Keratinocyte (primary cell): Measurements from ENCODE around the gene CFAP46. TPM values are rescaled to one million over a fixed set of nuclear protein-coding genes. Genes with fewer than 3 reads are reported as not detected.

ENCODE experiments used
- DNase-seq: peaks from one replicate; pipeline ENCODE4 v3.0.0-alpha.2; 2011; ENCODE audit warnings: low read depth, missing footprints, low spot score
- FAIRE-seq: peaks from 2 replicates; lab custom pipeline; 2011; peaks lifted over from hg19 to GRCh38; lab: Jason Lieb, UNC
- H2AFZ ChIP-seq: 2 replicates; pipeline ENCODE4 v1.6.0; 2012; ENCODE audit warnings: low read length, control low read depth, inconsistent platforms; ENCODE audit not compliant: control insufficient read depth
- H3K27ac ChIP-seq: 2 replicates; pipeline ENCODE4 v1.5.1; 2011; ENCODE audit warnings: low read length; ENCODE audit not compliant: control insufficient read depth, insufficient read depth
- H3K27me3 ChIP-seq: 3 replicates; pipeline ENCODE4 v1.6.0; 2011; ENCODE audit warnings: low read length; ENCODE audit not compliant: control insufficient read depth, insufficient read depth; ENCODE audit errors: extremely low read depth
- H3K36me3 ChIP-seq, 2 experiments: 2 replicates in 1 of 2; 3 replicates in 1 of 2; pipeline ENCODE4 v1.5.1; 2011; ENCODE audit warnings: low read length in 2 of 2, mild to moderate bottlenecking in 1 of 2; ENCODE audit not compliant: control insufficient read depth in 2 of 2, insufficient read depth in 2 of 2; ENCODE audit errors: extremely low read depth in 1 of 2
- H3K4me1 ChIP-seq: 3 replicates; pipeline ENCODE4 v1.5.1; 2011; ENCODE audit warnings: low read length; ENCODE audit not compliant: control insufficient read depth, insufficient read depth; ENCODE audit errors: extremely low read depth
- H3K4me2 ChIP-seq: 3 replicates; pipeline ENCODE4 v1.6.0; 2011; ENCODE audit warnings: low read depth, low read length; ENCODE audit not compliant: control insufficient read depth, insufficient read depth; ENCODE audit errors: extremely low read depth
- H3K4me3 ChIP-seq, 3 experiments: fragments of 200-600 bp in 1 of 3; sonication (generic) in 1 of 3; 2 replicates in 2 of 3; 3 replicates in 1 of 3; pipeline ENCODE4 v1.5.1; 2011 to 2016; ENCODE audit warnings: low read length in 3 of 3, mild to moderate bottlenecking in 3 of 3, control low read depth in 2 of 3, inconsistent platforms in 1 of 3, low read depth in 1 of 3, mixed read lengths in 1 of 3, mixed run types in 1 of 3, moderate library complexity in 1 of 3; ENCODE audit not compliant: control insufficient read depth in 2 of 3, insufficient read depth in 2 of 3; ENCODE audit errors: extremely low read depth in 1 of 3
- H3K79me2 ChIP-seq: 2 replicates; pipeline ENCODE4 v1.6.0; 2012; ENCODE audit warnings: low read length; ENCODE audit not compliant: control insufficient read depth, insufficient read depth
- H3K9ac ChIP-seq: 3 replicates; pipeline ENCODE4 v1.6.0; 2011; ENCODE audit warnings: low read length; ENCODE audit not compliant: control insufficient read depth, insufficient read depth; ENCODE audit errors: extremely low read depth
- H3K9me1 ChIP-seq: 3 replicates; pipeline ENCODE4 v1.6.0; 2011; ENCODE audit warnings: low read length; ENCODE audit not compliant: control insufficient read depth, insufficient read depth; ENCODE audit errors: extremely low read depth
- H3K9me3 ChIP-seq: 2 replicates; pipeline ENCODE4 v1.5.1; 2012; ENCODE audit warnings: low read depth, low read length; ENCODE audit not compliant: control insufficient read depth
- H4K20me1 ChIP-seq: 3 replicates; pipeline ENCODE4 v1.6.0; 2011; ENCODE audit warnings: low read length; ENCODE audit not compliant: control insufficient read depth, insufficient read depth; ENCODE audit errors: extremely low read depth
- CTCF ChIP-seq, 3 experiments: IDR thresholded peaks in 1 of 3; conservative IDR thresholded peaks in 1 of 3; optimal IDR thresholded peaks in 1 of 3; 2 replicates in 2 of 3; 3 replicates in 1 of 3; pipeline versions ENCODE3 to v1.5.1; 2011; ENCODE audit warnings: low read length in 3 of 3, mild to moderate bottlenecking in 3 of 3, moderate library complexity in 2 of 3, control low read depth in 1 of 3, inconsistent platforms in 1 of 3; ENCODE audit not compliant: insufficient read depth in 2 of 3; ENCODE audit errors: extremely low read depth in 1 of 3
- EZH2 ChIP-seq: IDR thresholded peaks from one replicate; pipeline ENCODE4 v1.6.1; 2012; ENCODE audit warnings: inconsistent platforms, mild to moderate bottlenecking, low read length, moderate library complexity
- dilution Hi-C: fragments of 300-500 bp; cut with MboI; formaldehyde crosslinking; loops from one replicate; pipeline ENCODE4 v1.7.0; 2020; ENCODE audit warnings: low sequenced_read_pairs; ENCODE audit not compliant: extremely low pct_ligation_motif_present
- polyA plus RNA-seq, 5 experiments: library from polyadenylated mRNA; depleted of rRNA in 3 of 5; stranded (reverse) in 3 of 5; stranded (forward) in 1 of 5; unstranded in 1 of 5; fragments of >200 nt; gene quantifications; 1 replicate in 1 of 5; 2 replicates in 3 of 5; 3 replicates in 1 of 5; pipeline versions ENCODE4 v1.2.1 to v1.2.3, GENCODE V29; 2011 to 2012; ENCODE audit warnings: missing spikeins in 2 of 5, low read depth in 1 of 5, low replicate concordance in 1 of 5

Gene CFAP46
- polyA plus RNA-seq, 1 donor (not counting 4 experiments of a cell fraction or from before 2014, with no cell fraction given): 1.00 TPM

GRCh38 chr10:132990684-132991545 is 48.5 kb upstream of the CFAP46 start:
- no peak overlapping the region for H3K9ac ChIP-seq
- H2AFZ ChIP-seq: no peak overlapping the region
- H3K36me3 ChIP-seq: no peaks in the 10 kb centered on the region
- peaks cover 21% of the 10 kb centered on the region for H3K27me3 ChIP-seq
- no peaks in the 10 kb centered on the region for H4K20me1 ChIP-seq
- H3K79me2 ChIP-seq: no peaks in the 10 kb centered on the region
- H3K4me2 ChIP-seq: no peak overlapping the region
- H3K4me3 ChIP-seq: no peak overlapping the region
- TF ChIP-seq EZH2 (no peak), CTCF (optimal IDR thresholded peaks at IDR 0.05 in 1 of 3, IDR thresholded peaks at IDR 0.05 in 1 of 3, conservative IDR thresholded peaks at IDR 0.05 in 1 of 3; ENCODE audit: extremely low read depth in 1 of 3, insufficient read depth in 2 of 3, low read length in 3 of 3) (no peak)
- H3K27ac ChIP-seq: no peak overlapping the region
- FAIRE-seq (no peak), DNase-seq (no peak)
- dilution Hi-C loops: loop anchor here (10.0 kb wide), 1 partner anchor 54 kb away; no protein-coding TSS in a partner anchor
- H3K9me3 ChIP-seq: no peaks in the 10 kb centered on the region
- H3K9me1 ChIP-seq: no peaks in the 10 kb centered on the region
- no peaks in the 10 kb centered on the region for H3K4me1 ChIP-seq

- dilution Hi-C loops: loop anchor here (10.0 kb wide), 1 partner anchor 55 kb away; no protein-coding TSS in a partner anchor
- Histone ChIP-seq H3K4me2 (no peak overlapping the region), H3K9me1 (no peaks in the 10 kb centered on the region), H3K9me3 (no peaks in the 10 kb centered on the region), H3K9ac (no peak overlapping the region), H3K4me1 (no peaks in the 10 kb centered on the region), H2AFZ (no peak overlapping the region), H4K20me1 (no peaks in the 10 kb centered on the region), H3K27ac (no peak overlapping the region), H3K79me2 (no peaks in the 10 kb centered on the region), H3K36me3 (no peaks in the 10 kb centered on the region), H3K4me3 (no peak overlapping the region), H3K27me3 (peaks cover 14% of the 10 kb centered on the region)
- no peak for TF ChIP-seq EZH2
- TF ChIP-seq CTCF (optimal IDR thresholded peaks at IDR 0.05 in 1 of 3, IDR thresholded peaks at IDR 0.05 in 1 of 3, conservative IDR thresholded peaks at IDR 0.05 in 1 of 3; ENCODE audit: extremely low read depth in 1 of 3, insufficient read depth in 2 of 3, low read length in 3 of 3): no peak
- FAIRE-seq: no peak
- no peak for DNase-seq
Measured at GRCh38 chr10:132989476-132990415, 47.4 kb upstream of the CFAP46 start.
